Measurements from ENCODE around the gene IQGAP2.

Gene IQGAP2

GRCh38 chr5:76528547-76529331 is 125.7 kb downstream of the IQGAP2 start:
- H3K4me1 ChIP-seq (ENCODE audit: control insufficient read depth, insufficient read depth, low read length), result peaks cover 18% of the 10 kb centered on the region
- H3K36me3 ChIP-seq (ENCODE audit: control insufficient read depth, insufficient read depth, low read length), result no peaks in the 10 kb centered on the region
- H3K4me3 ChIP-seq (ENCODE audit: low read length), result no peak overlapping the region
- no peak overlapping the region for H3K9ac ChIP-seq (ENCODE audit: low read length)
- no peaks in the 10 kb centered on the region for H3K27me3 ChIP-seq (ENCODE audit: control insufficient read depth, insufficient read depth, low read length)
- no peaks in the 10 kb centered on the region for H3K9me3 ChIP-seq (ENCODE audit: control insufficient read depth, low read length)

- H3K27me3 ChIP-seq (ENCODE audit: control insufficient read depth, insufficient read depth, low read length), result no peaks in the 10 kb centered on the region
- H3K4me3 ChIP-seq (ENCODE audit: low read length), result no peak overlapping the region
- H3K9me3 ChIP-seq (ENCODE audit: control insufficient read depth, low read length), result no peaks in the 10 kb centered on the region
- peaks cover 14% of the 10 kb centered on the region for H3K4me1 ChIP-seq (ENCODE audit: control insufficient read depth, insufficient read depth, low read length)
- no peaks in the 10 kb centered on the region for H3K36me3 ChIP-seq (ENCODE audit: control insufficient read depth, insufficient read depth, low read length)
- H3K9ac ChIP-seq (ENCODE audit: low read length), result no peak overlapping the region
Measured at GRCh38 chr5:76529464-76530344, 126.6 kb downstream of the IQGAP2 start.

- Histone ChIP-seq H3K27me3 (ENCODE audit: control insufficient read depth, insufficient read depth, low read length) (no peaks in the 10 kb centered on the region), H3K9ac (ENCODE audit: low read length) (no peak overlapping the region), H3K9me3 (ENCODE audit: control insufficient read depth, low read length) (no peaks in the 10 kb centered on the region), H3K36me3 (ENCODE audit: control insufficient read depth, insufficient read depth, low read length) (no peaks in the 10 kb centered on the region), H3K4me3 (ENCODE audit: low read length) (no peak overlapping the region), H3K4me1 (ENCODE audit: control insufficient read depth, insufficient read depth, low read length) (peaks cover 17% of the 10 kb centered on the region)
Measured at GRCh38 chr5:76532052-76532451, 129.0 kb downstream of the IQGAP2 start.

GRCh38 chr5:76532973-76533372 is 129.9 kb downstream of the IQGAP2 start:
- no peak overlapping the region for H3K9ac ChIP-seq (ENCODE audit: low read length)
- peaks cover 19% of the 10 kb centered on the region for H3K4me1 ChIP-seq (ENCODE audit: control insufficient read depth, insufficient read depth, low read length)
- H3K36me3 ChIP-seq (ENCODE audit: control insufficient read depth, insufficient read depth, low read length), result no peaks in the 10 kb centered on the region
- H3K9me3 ChIP-seq (ENCODE audit: control insufficient read depth, low read length), result no peaks in the 10 kb centered on the region
- no peak overlapping the region for H3K4me3 ChIP-seq (ENCODE audit: low read length)
- no peaks in the 10 kb centered on the region for H3K27me3 ChIP-seq (ENCODE audit: control insufficient read depth, insufficient read depth, low read length)

GRCh38 chr5:76535577-76535976 is 132.5 kb downstream of the IQGAP2 start:
- no peaks in the 10 kb centered on the region for H3K36me3 ChIP-seq (ENCODE audit: control insufficient read depth, insufficient read depth, low read length)
- no peaks in the 10 kb centered on the region for H3K27me3 ChIP-seq (ENCODE audit: control insufficient read depth, insufficient read depth, low read length)
- H3K9ac ChIP-seq (ENCODE audit: low read length), result no peak overlapping the region
- H3K4me3 ChIP-seq (ENCODE audit: low read length), result no peak overlapping the region
- peaks cover 44% of the 10 kb centered on the region for H3K4me1 ChIP-seq (ENCODE audit: control insufficient read depth, insufficient read depth, low read length)
- H3K9me3 ChIP-seq (ENCODE audit: control insufficient read depth, low read length), result no peaks in the 10 kb centered on the region

GRCh38 chr5:76537073-76537543 is 134.0 kb downstream of the IQGAP2 start:
- Histone ChIP-seq H3K4me1 (ENCODE audit: control insufficient read depth, insufficient read depth, low read length) (peaks cover 58% of the 10 kb centered on the region), H3K27me3 (ENCODE audit: control insufficient read depth, insufficient read depth, low read length) (no peaks in the 10 kb centered on the region), H3K9ac (ENCODE audit: low read length) (no peak overlapping the region), H3K9me3 (ENCODE audit: control insufficient read depth, low read length) (no peaks in the 10 kb centered on the region), H3K36me3 (ENCODE audit: control insufficient read depth, insufficient read depth, low read length) (no peaks in the 10 kb centered on the region), H3K4me3 (ENCODE audit: low read length) (no peak overlapping the region)

- Histone ChIP-seq H3K36me3 (ENCODE audit: control insufficient read depth, insufficient read depth, low read length) (no peaks in the 10 kb centered on the region), H3K9ac (ENCODE audit: low read length) (no peak overlapping the region), H3K4me3 (ENCODE audit: low read length) (no peak overlapping the region), H3K27me3 (ENCODE audit: control insufficient read depth, insufficient read depth, low read length) (no peaks in the 10 kb centered on the region), H3K9me3 (ENCODE audit: control insufficient read depth, low read length) (no peaks in the 10 kb centered on the region), H3K4me1 (ENCODE audit: control insufficient read depth, insufficient read depth, low read length) (peaks cover 77% of the 10 kb centered on the region)
Measured at GRCh38 chr5:76542241-76542640, 139.2 kb downstream of the IQGAP2 start.

GRCh38 chr5:76542887-76543690 is 140.0 kb downstream of the IQGAP2 start:
- Histone ChIP-seq H3K4me1 (ENCODE audit: control insufficient read depth, insufficient read depth, low read length) (peaks cover 77% of the 10 kb centered on the region), H3K9me3 (ENCODE audit: control insufficient read depth, low read length) (no peaks in the 10 kb centered on the region), H3K36me3 (ENCODE audit: control insufficient read depth, insufficient read depth, low read length) (no peaks in the 10 kb centered on the region), H3K9ac (ENCODE audit: low read length) (no peak overlapping the region), H3K4me3 (ENCODE audit: low read length) (no peak overlapping the region), H3K27me3 (ENCODE audit: control insufficient read depth, insufficient read depth, low read length) (no peaks in the 10 kb centered on the region)

GRCh38 chr5:76544268-76544926 is 141.3 kb downstream of the IQGAP2 start:
- Histone ChIP-seq H3K9me3 (ENCODE audit: control insufficient read depth, low read length) (no peaks in the 10 kb centered on the region), H3K36me3 (ENCODE audit: control insufficient read depth, insufficient read depth, low read length) (no peaks in the 10 kb centered on the region), H3K27me3 (ENCODE audit: control insufficient read depth, insufficient read depth, low read length) (no peaks in the 10 kb centered on the region), H3K4me1 (ENCODE audit: control insufficient read depth, insufficient read depth, low read length) (peaks cover 76% of the 10 kb centered on the region), H3K4me3 (ENCODE audit: low read length) (no peak overlapping the region), H3K9ac (ENCODE audit: low read length) (no peak overlapping the region)

- no peaks in the 10 kb centered on the region for H3K9me3 ChIP-seq (ENCODE audit: control insufficient read depth, low read length)
- no peak overlapping the region for H3K9ac ChIP-seq (ENCODE audit: low read length)
- H3K36me3 ChIP-seq (ENCODE audit: control insufficient read depth, insufficient read depth, low read length), result no peaks in the 10 kb centered on the region
- no peak overlapping the region for H3K4me3 ChIP-seq (ENCODE audit: low read length)
- no peaks in the 10 kb centered on the region for H3K27me3 ChIP-seq (ENCODE audit: control insufficient read depth, insufficient read depth, low read length)
- peaks cover 74% of the 10 kb centered on the region for H3K4me1 ChIP-seq (ENCODE audit: control insufficient read depth, insufficient read depth, low read length)
Measured at GRCh38 chr5:76545184-76545583, 142.1 kb downstream of the IQGAP2 start.

GRCh38 chr5:76546497-76547102 is 143.5 kb downstream of the IQGAP2 start:
- Histone ChIP-seq H3K9me3 (ENCODE audit: control insufficient read depth, low read length) (no peaks in the 10 kb centered on the region), H3K36me3 (ENCODE audit: control insufficient read depth, insufficient read depth, low read length) (no peaks in the 10 kb centered on the region), H3K27me3 (ENCODE audit: control insufficient read depth, insufficient read depth, low read length) (no peaks in the 10 kb centered on the region), H3K9ac (ENCODE audit: low read length) (peak overlapping the region; percentile 36), H3K4me1 (ENCODE audit: control insufficient read depth, insufficient read depth, low read length) (peaks cover 62% of the 10 kb centered on the region), H3K4me3 (ENCODE audit: low read length) (no peak overlapping the region)
